Measurements from ENCODE around the gene CFAP299. TPM values are rescaled to one million over a fixed set of nuclear protein-coding genes. Genes with fewer than 3 reads are reported as not detected.

CFAP299 gene
- total and polyA plus RNA-seq, 2 of the 13 experiments (the other 11 are each of a cell fraction or from before 2014, with no cell fraction given): not detected

DNA sequence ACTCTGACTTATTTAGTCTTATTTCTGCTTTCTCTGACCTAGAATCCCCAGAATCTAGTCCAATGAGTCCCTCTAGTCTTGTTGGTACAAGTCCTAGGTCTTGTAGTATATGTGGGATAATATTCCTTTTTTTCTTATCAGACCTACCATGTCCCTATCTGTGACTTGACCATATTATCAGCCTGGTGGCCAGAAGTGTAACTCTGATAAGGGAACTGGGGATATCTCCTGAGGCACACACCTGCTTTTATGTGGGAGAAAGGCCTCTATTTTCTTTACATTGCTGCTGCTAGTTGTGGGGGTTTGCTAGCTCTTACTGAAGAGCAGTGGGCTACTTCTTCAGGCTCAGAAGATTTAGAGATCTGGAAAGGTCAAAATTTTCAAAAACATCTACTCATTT is 38.6 kb downstream of the CFAP299 start:
- H4K20me1 ChIP-seq (ENCODE audit: insufficient read depth, low read length): no peaks in the 10 kb centered on the region
- peaks cover 11% of the 10 kb centered on the region for H3K9me3 ChIP-seq (ENCODE audit: low read length)
- no peak overlapping the region for H2AFZ ChIP-seq (ENCODE audit: low read length)
- no peaks in the 10 kb centered on the region for H3K4me1 ChIP-seq (ENCODE audit: insufficient read depth, low read length)
- no TSS peak for BruUV-seq (replicated peaks)
- TF ChIP-seq SRSF1 (optimal IDR thresholded peaks at IDR 0.05; ENCODE audit: low read depth, low read length): no peak
- POLR2A ChIA-PET: no interaction called here
- H3K9ac ChIP-seq (ENCODE audit: insufficient read depth, low read depth, low read length): no peak overlapping the region
- no peaks in the 10 kb centered on the region for H3K79me2 ChIP-seq (ENCODE audit: insufficient read depth, low read length)
- in situ Hi-C loops (cut with HindIII; ENCODE audit: extremely low pct_ligation_motif_present, low pct_unique_long_range_greater_than_20kb): no loop called here
- ATAC-seq: no peak
- no peak overlapping the region for H3K4me3 ChIP-seq (replicated peaks in 1 of 3; ENCODE audit: insufficient read depth in 1 of 3, low read depth in 2 of 3, low read length in 3 of 3)
- CTCF ChIA-PET (ENCODE audit: low intra/inter-chr PET ratio, low total read pairs): no interaction called here
- no peak for FAIRE-seq
- H3K27me3 ChIP-seq (ENCODE audit: control insufficient read depth in 1 of 2, insufficient read depth in 2 of 2, low read length in 2 of 2): no peaks in the 10 kb centered on the region
- H3K36me3 ChIP-seq (replicated peaks in 1 of 2; ENCODE audit: control insufficient read depth in 1 of 2, insufficient read depth in 2 of 2, low read length in 2 of 2): no peaks in the 10 kb centered on the region
- H3K27ac ChIP-seq (ENCODE audit: extremely low read length, insufficient read depth, low read length): no peak overlapping the region
- intact Hi-C loops (cut with micrococcal nuclease; ENCODE audit: unreplicated experiment): no loop called here
- H3K4me2 ChIP-seq (ENCODE audit: low read depth, low read length): no peak overlapping the region
- no peak for DNase-seq (ENCODE audit: low spot score)

DNA sequence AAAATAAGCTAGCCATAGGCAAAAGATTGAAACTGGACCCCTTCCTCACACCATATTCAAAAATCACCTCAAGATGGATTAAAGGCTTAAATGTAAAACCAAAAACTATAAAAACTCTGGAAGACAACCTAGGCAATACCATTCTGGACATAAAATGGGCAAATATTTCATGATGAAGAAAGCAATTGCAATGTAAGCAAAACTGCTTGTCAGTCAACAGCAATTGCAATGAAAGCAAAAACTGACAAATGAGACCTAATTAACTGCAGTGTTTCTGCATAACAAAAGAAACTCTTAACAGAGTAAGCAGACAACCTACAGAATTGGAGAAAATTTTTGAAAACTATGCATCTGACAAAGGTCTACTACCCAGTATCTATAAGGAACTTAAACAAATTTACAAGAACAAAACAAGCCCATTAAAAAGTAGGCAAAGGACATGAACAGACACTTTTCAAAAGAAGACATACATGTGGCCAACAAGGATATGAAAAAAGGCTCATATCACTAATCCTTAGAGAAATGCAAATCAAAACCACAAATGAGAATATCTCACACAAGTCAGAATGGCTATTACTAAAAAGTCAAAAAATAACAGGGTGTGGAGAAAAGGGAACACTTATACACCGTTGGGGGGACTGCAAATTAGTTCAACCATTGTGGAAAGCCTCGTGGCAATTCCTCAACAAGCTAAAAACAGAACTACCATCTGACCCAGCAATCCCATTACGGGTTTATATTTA is 46.7 kb downstream of the CFAP299 start:
- Histone ChIP-seq H3K27me3 (ENCODE audit: control insufficient read depth in 1 of 2, insufficient read depth in 2 of 2, low read length in 2 of 2) (no peaks in the 10 kb centered on the region; a peak in 1 of 5 replicates), H3K9me3 (ENCODE audit: low read length) (no peaks in the 10 kb centered on the region), H3K4me3 (replicated peaks in 1 of 3; ENCODE audit: insufficient read depth in 1 of 3, low read depth in 2 of 3, low read length in 3 of 3) (no peak overlapping the region), H3K4me1 (ENCODE audit: insufficient read depth, low read length) (no peaks in the 10 kb centered on the region), H3K9ac (ENCODE audit: insufficient read depth, low read depth, low read length) (no peak overlapping the region), H3K27ac (ENCODE audit: extremely low read length, insufficient read depth, low read length) (no peak overlapping the region), H2AFZ (ENCODE audit: low read length) (no peak overlapping the region), H3K36me3 (replicated peaks in 1 of 2; ENCODE audit: control insufficient read depth in 1 of 2, insufficient read depth in 2 of 2, low read length in 2 of 2) (no peaks in the 10 kb centered on the region), H4K20me1 (ENCODE audit: insufficient read depth, low read length) (no peaks in the 10 kb centered on the region), H3K79me2 (ENCODE audit: insufficient read depth, low read length) (no peaks in the 10 kb centered on the region), H3K4me2 (ENCODE audit: low read depth, low read length) (no peak overlapping the region)
- ATAC-seq (no peak), DNase-seq (ENCODE audit: low spot score) (no peak), FAIRE-seq (no peak)
- ChIA-PET CTCF (ENCODE audit: low intra/inter-chr PET ratio, low total read pairs) (no interaction called here), POLR2A (no interaction called here)
- intact Hi-C loops (cut with micrococcal nuclease; ENCODE audit: unreplicated experiment) (no loop called here), in situ Hi-C loops (cut with HindIII; ENCODE audit: extremely low pct_ligation_motif_present, low pct_unique_long_range_greater_than_20kb) (no loop called here)
- no peak for TF ChIP-seq ZXDC (CRISPR knock-in tag; IDR thresholded peaks at IDR 0.05)
- peak; percentile 59 for TF ChIP-seq MAFF (IDR thresholded peaks at IDR 0.05; ENCODE audit: low read depth, low read length)
- no peak for TF ChIP-seq MEIS1 (CRISPR knock-in tag; IDR thresholded peaks at IDR 0.05; ENCODE audit: borderline replicate concordance)
- no peak for TF ChIP-seq ZNF841 (CRISPR knock-in tag; IDR thresholded peaks at IDR 0.05; ENCODE audit: borderline replicate concordance)
- TF ChIP-seq, protein P1, sequence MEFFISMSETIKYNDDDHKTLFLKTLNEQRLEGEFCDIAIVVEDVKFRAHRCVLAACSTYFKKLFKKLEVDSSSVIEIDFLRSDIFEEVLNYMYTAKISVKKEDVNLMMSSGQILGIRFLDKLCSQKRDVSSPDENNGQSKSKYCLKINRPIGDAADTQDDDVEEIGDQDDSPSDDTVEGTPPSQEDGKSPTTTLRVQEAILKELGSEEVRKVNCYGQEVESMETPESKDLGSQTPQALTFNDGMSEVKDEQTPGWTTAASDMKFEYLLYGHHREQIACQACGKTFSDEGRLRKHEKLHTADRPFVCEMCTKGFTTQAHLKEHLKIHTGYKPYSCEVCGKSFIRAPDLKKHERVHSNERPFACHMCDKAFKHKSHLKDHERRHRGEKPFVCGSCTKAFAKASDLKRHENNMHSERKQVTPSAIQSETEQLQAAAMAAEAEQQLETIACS (CRISPR knock-in tag; IDR thresholded peaks at IDR 0.05): no peak
- TF ChIP-seq MAFK (conservative IDR thresholded peaks at IDR 0.05 in 1 of 2, IDR thresholded peaks at IDR 0.05 in 1 of 2; ENCODE audit: low read length in 2 of 2): peak in 1 of 2 experiments; percentile 67; a peak in 2 of 4 replicates
- TF ChIP-seq ZNF264 (CRISPR knock-in tag; IDR thresholded peaks at IDR 0.05): no peak
- WGBS (ENCODE audit: low lambda C conversion rate): 1% methylated on average over 3 of the region's 3 CpGs
- no TSS peak for BruUV-seq (replicated peaks)

Measured in HepG2 (cell line).